Measurements from ENCODE around the gene ZNF782.
"Not testable (repeated sequence)": the region's sequence is repeated elsewhere in the genome, so short reads cannot be mapped to it uniquely, and the experiment has no call there.

ZNF782 gene

DNA sequence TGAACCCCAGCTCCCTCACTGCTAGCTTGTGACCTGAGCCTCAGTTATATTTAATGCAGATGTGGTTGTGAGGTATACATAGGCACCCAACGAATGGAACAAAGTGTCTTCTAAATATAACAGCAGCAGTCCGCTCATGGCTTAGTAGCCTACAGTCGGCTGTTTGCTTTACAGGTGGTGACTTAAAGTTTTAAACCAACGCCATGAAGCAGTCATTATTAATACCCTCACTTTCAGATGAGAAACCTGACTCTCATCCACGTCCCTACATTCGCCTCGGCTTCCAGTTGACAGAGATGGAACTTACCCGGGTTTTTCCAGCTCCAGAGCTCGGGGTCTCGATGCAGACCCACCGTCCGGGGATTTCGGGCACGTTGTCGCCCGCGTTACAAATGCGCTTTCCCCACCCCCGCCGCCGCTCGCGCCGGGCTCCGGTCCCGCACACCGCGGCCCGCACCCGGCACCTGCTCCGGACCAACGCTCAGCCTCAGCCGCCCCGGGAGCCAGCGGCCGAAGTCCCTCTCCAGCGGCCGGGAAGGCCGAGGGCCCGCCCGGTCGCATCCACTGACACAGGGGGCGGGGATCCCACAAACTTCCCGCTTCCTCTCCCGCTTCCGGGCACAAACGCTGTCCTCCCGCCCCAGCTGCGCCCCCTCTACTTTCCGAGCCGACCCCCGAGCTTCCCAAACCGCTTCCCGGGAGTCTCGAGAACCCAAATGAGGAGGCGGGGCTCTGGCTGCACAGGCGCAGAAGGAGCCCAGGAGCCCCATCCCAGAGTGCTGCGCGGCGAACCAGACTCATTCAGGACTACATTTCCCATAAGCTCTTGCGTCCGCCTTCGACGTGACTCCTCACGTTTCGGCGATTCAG, at the start of gene ZNF782:
Gene ZNF782 (minus strand): TSS at position 734 of the 870 bp plus-strand sequence. CDS start 2,553 bp downstream, outside the sequence.
- DNase-seq (ENCODE audit: low read depth): peak; percentile 83

- DNase-seq (ENCODE audit: low read depth): not testable (repeated sequence)
These were observed 45.7 kb upstream of the ZNF782 start for GRCh38 chr9:96900010-96900409.

GRCh38 chr9:96892131-96892530, 37.8 kb upstream of the ZNF782 start:
- no peak for DNase-seq (ENCODE audit: low read depth)

DNA sequence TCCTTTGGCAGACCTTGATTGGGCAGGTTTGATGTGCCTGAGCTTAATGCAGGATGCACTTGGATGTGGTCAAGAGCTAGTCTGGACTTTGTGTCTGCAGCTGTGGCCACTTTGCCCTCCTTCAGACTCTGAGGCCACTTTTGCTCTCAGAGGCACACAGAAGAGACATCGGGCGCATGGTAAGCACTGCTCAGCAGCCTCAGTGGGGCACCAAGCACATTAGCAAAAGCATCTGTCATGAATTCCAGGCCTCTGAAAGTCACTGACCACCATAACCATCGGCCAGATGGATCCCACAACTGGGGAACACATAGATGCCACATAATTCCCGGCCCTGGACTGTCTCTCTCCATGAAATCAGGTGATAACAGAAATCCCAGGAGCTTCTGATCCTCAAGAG, 34.3 kb upstream of the ZNF782 start:
- DNase-seq (ENCODE audit: low read depth): no peak

DNA sequence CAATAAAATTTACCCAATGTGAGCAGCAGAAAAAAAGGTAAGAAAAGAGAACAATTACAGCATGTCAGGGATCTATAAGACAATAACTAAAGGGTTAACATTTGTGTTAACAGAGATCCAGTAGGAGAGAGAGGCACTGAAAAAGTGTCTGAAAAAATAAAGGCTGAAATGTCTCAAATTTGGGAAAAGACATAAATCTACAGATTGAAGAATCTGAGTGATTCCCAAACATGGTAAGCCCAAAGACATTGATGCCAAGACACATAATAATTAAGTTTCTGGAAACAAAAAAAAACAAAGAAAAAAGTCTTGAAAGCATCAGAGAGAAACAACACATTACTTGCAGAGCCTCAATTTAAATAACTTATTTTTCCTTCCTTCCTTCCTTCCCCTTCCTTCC, 31.1 kb upstream of the ZNF782 start:
- no peak for DNase-seq (ENCODE audit: low read depth)

- DNase-seq (ENCODE audit: low read depth): peak; percentile 16
These were observed 30.1 kb upstream of the ZNF782 start for GRCh38 chr9:96884443-96884842.

GRCh38 chr9:96883922-96884321, 29.6 kb upstream of the ZNF782 start:
- no peak for DNase-seq (ENCODE audit: low read depth)

GRCh38 chr9:96877269-96877668, 23.0 kb upstream of the ZNF782 start:
- no peak for DNase-seq (ENCODE audit: low read depth)

DNA sequence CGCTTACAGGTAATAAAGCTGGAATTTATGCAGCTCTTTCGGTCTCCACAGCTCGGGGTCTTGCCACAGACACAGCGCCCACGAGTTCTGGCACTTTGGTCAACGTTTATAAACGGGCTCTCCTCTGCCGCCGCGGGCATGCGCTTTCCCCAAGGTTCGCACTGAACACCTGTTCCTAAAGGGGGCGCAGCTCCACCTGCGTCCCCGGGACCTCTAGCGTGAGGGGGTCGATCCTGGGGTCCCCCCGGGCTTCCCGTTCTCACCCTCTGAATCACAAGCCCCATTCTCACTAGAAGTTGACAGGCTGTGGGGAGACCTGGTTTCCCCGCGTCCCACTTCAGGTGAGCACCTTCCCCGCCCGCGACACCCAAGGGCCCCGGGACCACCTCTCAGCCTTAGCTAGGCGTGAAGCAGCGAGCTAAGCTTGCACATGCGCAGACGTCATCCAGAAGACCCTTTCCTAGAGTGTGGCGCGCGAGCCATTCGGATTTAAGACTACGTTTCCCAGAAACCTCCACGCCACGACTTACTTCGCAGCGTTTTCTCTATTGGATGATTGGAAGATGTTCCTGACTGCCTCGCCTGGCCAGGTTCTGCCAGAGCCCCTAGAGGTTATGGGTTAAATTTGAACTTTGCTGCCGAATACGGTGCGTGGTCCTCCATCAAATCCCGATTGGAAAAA, 21.3 kb upstream of the ZNF782 start:
- no peak for DNase-seq (ENCODE audit: low read depth)

DNA sequence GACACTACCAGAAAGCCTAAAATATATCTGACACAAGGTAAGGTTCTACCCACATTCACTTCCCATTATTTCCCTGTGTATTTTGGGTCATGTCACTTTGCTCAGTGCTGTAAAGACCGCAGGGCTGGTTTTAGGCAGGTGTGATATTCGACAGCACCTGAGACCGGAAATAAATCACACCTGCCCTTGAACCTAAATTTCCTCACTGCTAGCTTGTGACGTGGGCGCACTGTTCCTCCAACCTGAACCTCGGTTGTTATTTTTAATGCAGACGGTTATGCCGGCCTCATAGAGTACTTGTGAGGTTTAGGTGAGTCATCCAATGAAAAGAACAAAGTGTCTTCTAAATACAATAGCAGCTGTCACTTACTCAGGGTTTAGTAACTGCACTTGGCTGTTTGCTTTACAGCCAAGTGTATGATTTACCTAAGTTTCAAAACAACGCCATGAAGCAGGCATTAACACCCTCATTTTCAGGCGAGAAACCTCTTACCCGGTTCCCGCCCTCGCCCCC, 20.7 kb upstream of the ZNF782 start:
- no peak for DNase-seq (ENCODE audit: low read depth)

DNA sequence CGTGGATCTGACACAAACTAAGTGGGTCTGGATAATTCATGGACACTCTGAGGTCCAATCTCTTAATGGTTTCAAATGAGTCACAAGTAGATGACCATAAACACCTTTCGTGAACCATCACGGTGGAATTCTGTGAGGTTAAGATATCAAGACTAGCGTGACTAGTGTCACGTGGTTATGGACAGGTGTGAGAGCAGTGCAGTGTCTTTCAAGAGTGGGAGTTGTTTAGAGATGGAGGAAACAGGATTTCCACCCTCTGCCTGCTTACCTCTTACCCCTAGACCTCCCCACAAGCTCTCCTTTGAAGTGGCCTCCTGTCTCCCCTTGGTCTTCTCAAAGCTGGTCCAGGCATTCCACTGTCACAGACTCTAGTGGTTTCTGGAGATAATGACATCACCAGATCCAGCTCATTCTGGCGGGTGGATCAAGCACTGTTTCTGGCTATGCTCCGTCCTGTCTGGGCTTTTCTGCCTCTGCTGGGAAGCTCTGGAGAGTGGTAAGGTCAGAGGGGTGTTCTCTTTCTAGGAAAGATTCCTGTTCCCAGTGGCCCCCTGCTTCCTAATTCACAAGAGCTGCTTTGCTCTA, 20.0 kb upstream of the ZNF782 start:
- no peak for DNase-seq (ENCODE audit: low read depth)

GRCh38 chr9:96871176-96871575, 16.9 kb upstream of the ZNF782 start:
- DNase-seq (ENCODE audit: low read depth): no peak

DNA sequence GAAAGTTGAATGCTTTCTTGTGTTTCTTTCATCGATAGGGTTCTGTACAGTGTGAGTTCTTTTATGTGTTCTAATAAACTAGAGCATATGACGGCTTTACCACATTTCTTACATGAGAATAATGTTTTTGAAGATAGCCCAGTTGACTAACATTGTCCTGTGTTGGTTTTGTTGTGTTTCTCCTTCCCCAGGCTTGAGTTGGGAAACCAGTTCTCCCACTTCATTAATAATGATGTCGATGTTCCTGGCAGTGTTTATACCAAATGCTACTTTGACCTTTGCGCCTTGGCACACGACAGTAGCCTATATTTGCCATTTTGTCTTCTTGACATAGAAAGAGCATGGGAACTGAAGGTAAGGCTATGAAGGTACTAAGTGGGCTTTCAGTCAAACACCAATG, 14.4 kb upstream of the ZNF782 start:
- no peak for DNase-seq (ENCODE audit: low read depth)

DNA sequence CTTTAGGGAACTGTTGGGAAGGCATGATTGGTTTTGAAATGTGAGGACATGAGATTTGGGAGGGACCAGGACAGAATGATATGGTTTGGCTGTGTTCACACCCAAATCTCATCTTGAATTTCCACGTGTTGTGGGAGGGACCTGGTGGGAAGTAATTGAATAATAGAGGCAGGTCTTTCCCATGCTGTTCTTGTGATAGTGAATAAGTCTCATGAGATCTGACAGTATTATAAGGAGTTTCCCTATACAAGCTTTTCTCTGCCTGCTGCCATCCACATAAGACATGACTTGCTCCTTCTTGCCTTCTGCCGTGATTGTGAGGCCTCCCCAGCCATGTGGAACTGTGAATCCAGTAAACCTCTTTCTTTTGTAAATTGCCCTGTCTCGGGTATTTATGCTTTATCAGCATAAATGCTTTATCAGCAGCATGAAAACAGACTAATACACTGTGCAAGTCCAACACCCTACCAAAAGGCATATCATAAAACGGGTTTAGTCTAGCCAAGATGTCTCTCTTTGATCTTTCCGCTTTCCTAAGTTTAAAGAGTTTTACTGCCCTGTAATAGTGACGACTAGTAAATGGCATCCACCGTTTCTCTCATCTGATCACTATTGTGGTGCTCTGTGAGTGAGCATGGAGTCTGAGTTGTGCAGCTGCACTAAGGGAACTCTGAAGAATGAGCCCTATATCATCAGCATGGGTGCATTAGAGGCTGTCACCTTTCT, 12.9 kb upstream of the ZNF782 start:
- DNase-seq (ENCODE audit: low read depth): no peak

DNA sequence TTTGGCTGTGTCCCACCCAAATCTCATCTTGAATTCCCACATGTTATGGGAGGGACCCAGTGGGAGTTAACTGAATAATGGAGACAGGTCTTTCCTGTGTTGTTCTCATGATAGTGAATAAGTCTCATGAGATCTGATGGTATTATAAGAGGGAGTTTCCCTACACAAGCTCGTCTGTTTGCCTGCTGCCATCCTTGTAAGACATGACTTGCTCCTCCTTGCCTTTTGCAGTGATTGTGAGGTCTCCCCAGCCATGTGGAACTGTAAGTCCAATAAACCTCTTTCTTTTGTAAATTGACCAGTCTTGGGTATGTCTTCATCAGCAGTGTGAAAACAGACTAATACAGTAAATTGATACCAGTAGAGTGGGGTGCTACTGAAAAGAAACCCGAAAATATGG, 10.9 kb upstream of the ZNF782 start:
- DNase-seq (ENCODE audit: low read depth): not testable (repeated sequence)

DNA sequence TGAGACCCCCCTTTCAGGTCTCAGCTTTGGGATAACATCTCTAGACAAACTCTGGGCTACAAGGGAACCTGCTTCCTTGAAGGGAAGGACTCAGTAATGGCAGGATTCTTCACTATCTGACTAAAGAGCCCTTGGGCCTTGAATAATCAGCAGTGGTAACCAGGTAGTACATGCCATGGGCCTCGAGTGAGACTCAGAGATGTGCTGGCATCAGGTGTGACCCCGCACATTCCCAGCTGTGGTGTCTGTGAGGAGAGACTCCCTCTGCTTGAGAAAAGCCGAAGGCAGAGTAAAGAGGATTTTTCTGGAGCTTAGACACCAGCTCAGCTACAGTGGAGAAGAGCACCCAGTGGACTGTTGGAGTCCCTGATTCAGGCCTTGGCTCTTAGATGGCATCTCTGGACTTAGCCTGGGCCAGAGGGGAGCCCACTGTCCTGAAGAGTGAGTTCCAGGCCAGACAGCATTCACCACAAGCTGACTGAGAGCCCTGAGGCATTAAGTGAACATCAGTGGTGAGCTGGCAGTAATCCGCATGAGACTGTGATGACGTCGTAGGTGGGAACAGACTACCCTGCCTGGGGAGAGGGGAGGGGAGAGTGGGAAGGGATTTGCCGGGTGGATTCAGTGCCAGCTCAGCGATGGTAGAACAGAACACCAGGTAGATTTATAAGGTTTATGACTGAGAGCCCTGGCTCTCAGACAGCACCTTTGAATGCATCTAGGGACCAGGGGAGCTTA, 5.3 kb upstream of the ZNF782 start:
- no peak for DNase-seq (ENCODE audit: low read depth)

- no peak for DNase-seq (ENCODE audit: low read depth)
These were observed 4.4 kb upstream of the ZNF782 start for GRCh38 chr9:96858670-96859069.

- no peak for DNase-seq (ENCODE audit: low read depth)
These were observed 3.8 kb upstream of the ZNF782 start for GRCh38 chr9:96858018-96858573.

GRCh38 chr9:96856363-96857286, 2.3 kb upstream of the ZNF782 start:
- no peak for DNase-seq (ENCODE audit: low read depth)
